DOHH2 (cell line): ENCODE results near the gene EPS8.
A peak's percentile ranks its signal among the peaks of the same experiment; 100 is the strongest.

ENCODE experiments used
- H3F3A ChIP-seq: fragments of 200-600 bp; sonication (generic), shearing (Covaris generic); 2 replicates; pipeline ENCODE4 v1.6.0; 2016; ENCODE audit warnings: antibody characterized with exemption, mild to moderate bottlenecking; ENCODE audit not compliant: control insufficient read depth, insufficient read depth
- H3K27ac ChIP-seq: fragments of 200-600 bp; sonication (generic); 2 replicates; pipeline ENCODE4 v1.5.1; 2014; ENCODE audit warnings: low read depth, mild to moderate bottlenecking, low read length, moderate library complexity
- H3K27me3 ChIP-seq: fragments of 200-600 bp; sonication (generic); 2 replicates; pipeline ENCODE4 v1.6.1; 2014; ENCODE audit warnings: mild to moderate bottlenecking, low read length, mixed read lengths; ENCODE audit not compliant: control insufficient read depth
- H3K36me3 ChIP-seq: fragments of 200-600 bp; sonication (generic); 2 replicates; pipeline ENCODE4 v1.6.1; 2014; ENCODE audit warnings: mild to moderate bottlenecking, low read length, moderate library complexity, mixed read lengths; ENCODE audit not compliant: control insufficient read depth
- H3K4me1 ChIP-seq: fragments of 200-600 bp; sonication (generic); 2 replicates; pipeline ENCODE4 v1.6.1; 2014; ENCODE audit warnings: mild to moderate bottlenecking, low read length, mixed read lengths; ENCODE audit not compliant: control insufficient read depth
- H3K4me2 ChIP-seq: fragments of 200-600 bp; sonication (generic); 2 replicates; pipeline ENCODE4 v1.6.0; 2014; ENCODE audit warnings: mild to moderate bottlenecking, low read length, moderate library complexity
- H3K4me3 ChIP-seq: fragments of 200-600 bp; sonication (generic); 2 replicates; pipeline ENCODE4 v1.5.1; 2014; ENCODE audit warnings: mild to moderate bottlenecking, low read length, mixed read lengths
- H3K79me2 ChIP-seq: fragments of 200-600 bp; sonication (generic); 2 replicates; pipeline ENCODE4 v1.6.1; 2014; ENCODE audit warnings: mild to moderate bottlenecking, low read length, mixed read lengths; ENCODE audit not compliant: control insufficient read depth
- H3K9me2 ChIP-seq: fragments of 200-600 bp; sonication (generic); replicated peaks from 2 replicates; pipeline ENCODE4 v1.6.1; 2014; ENCODE audit warnings: mild to moderate bottlenecking, low read length, mixed read lengths; ENCODE audit not compliant: control insufficient read depth
- H3K9me3 ChIP-seq: fragments of 200-600 bp; sonication (generic); 2 replicates; pipeline ENCODE4 v1.6.1; 2014; ENCODE audit warnings: antibody characterized with exemption, low read length, mixed read lengths; ENCODE audit not compliant: control insufficient read depth, insufficient read depth
- H4K20me1 ChIP-seq: fragments of 200-600 bp; sonication (generic); 2 replicates; pipeline ENCODE4 v1.6.0; 2014; ENCODE audit warnings: low read depth, mild to moderate bottlenecking, antibody characterized with exemption, low read length, moderate library complexity; ENCODE audit not compliant: control insufficient read depth, insufficient read depth
- CTCF ChIP-seq: fragments of 200-600 bp; sonication (generic); IDR thresholded peaks from one replicate; pipeline ENCODE4 v1.5.1; 2014; ENCODE audit warnings: antibody characterized with exemption, mild to moderate bottlenecking, low read depth, low read length; ENCODE audit not compliant: poor library complexity, severe bottlenecking
- EZH2phosphoT487 ChIP-seq: fragments of 200-600 bp; sonication (generic); IDR thresholded peaks from 2 replicates; pipeline ENCODE4 v1.6.1; 2017; ENCODE audit warnings: borderline replicate concordance, mild to moderate bottlenecking, antibody characterized with exemption, low read length, moderate library complexity, mixed read lengths

The EPS8 gene

GRCh38 chr12:15776532-15776931 is 12.7 kb downstream of the EPS8 start:
- H3K4me3 ChIP-seq: no peak overlapping the region
- no peaks in the 10 kb centered on the region for H3F3A ChIP-seq
- H4K20me1 ChIP-seq: no peaks in the 10 kb centered on the region
- H3K79me2 ChIP-seq: no peaks in the 10 kb centered on the region
- no peaks in the 10 kb centered on the region for H3K9me3 ChIP-seq
- H3K4me1 ChIP-seq: no peaks in the 10 kb centered on the region
- H3K4me2 ChIP-seq: no peak overlapping the region
- H3K9me2 ChIP-seq: no peaks in the 10 kb centered on the region
- H3K27me3 ChIP-seq: no peaks in the 10 kb centered on the region
- TF ChIP-seq CTCF: no peak
- no peak for TF ChIP-seq EZH2phosphoT487
- no peaks in the 10 kb centered on the region for H3K36me3 ChIP-seq
- H3K27ac ChIP-seq: no peak overlapping the region

GRCh38 chr12:15774819-15775218 is 14.4 kb downstream of the EPS8 start:
- Histone ChIP-seq H3K9me2 (no peaks in the 10 kb centered on the region), H3K4me1 (no peaks in the 10 kb centered on the region), H3K79me2 (no peaks in the 10 kb centered on the region), H3K27ac (no peak overlapping the region), H4K20me1 (no peaks in the 10 kb centered on the region), H3K9me3 (no peaks in the 10 kb centered on the region), H3K36me3 (no peaks in the 10 kb centered on the region), H3K4me3 (no peak overlapping the region), H3K4me2 (no peak overlapping the region), H3K27me3 (no peaks in the 10 kb centered on the region), H3F3A (no peaks in the 10 kb centered on the region)
- no peak for TF ChIP-seq EZH2phosphoT487
- no peak for TF ChIP-seq CTCF

DNA sequence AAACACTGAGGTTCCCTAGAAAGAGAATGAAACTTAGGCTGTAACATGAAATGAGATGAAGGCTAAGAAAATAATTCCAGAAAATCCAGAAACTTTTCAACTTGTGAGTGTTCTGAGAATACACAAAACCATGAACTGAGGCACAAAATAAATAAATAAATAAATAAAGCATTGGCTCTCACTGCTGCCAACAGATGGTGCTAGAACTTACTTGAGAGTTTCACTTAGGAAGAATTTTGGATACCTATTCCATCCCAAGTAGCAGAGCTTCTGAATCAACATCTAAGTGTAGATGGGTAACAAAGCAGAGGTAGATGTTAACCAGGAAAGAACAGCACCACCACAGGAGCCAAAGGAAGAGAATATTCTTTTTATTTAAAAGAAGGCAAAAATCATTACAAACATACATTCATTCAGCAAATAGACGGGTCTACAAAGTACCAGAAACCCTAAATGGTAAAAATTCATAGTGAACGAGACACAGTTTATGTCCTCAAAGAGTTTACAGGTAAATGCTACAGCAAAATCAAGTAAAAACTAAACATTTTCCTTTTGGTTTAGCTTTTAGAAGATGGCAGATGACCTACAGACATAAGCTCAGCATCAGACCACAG is 16.7 kb downstream of the EPS8 start:
- Histone ChIP-seq H3K79me2 (no peaks in the 10 kb centered on the region), H4K20me1 (no peaks in the 10 kb centered on the region)

More for the DNA sequence above, 16.7 kb downstream of the EPS8 start:
- H3K27ac ChIP-seq: no peak overlapping the region
- no peaks in the 10 kb centered on the region for H3K4me1 ChIP-seq
- no peaks in the 10 kb centered on the region for H3F3A ChIP-seq
- no peaks in the 10 kb centered on the region for H3K36me3 ChIP-seq
- peak; percentile 42 for TF ChIP-seq CTCF
- no peak for TF ChIP-seq EZH2phosphoT487
- no peaks in the 10 kb centered on the region for H3K9me3 ChIP-seq
- H3K9me2 ChIP-seq: no peaks in the 10 kb centered on the region
- no peak overlapping the region for H3K4me3 ChIP-seq
- H3K4me2 ChIP-seq: no peak overlapping the region
- H3K27me3 ChIP-seq: no peaks in the 10 kb centered on the region
